ENCODE results near the gene GALNT9. TPM values are rescaled to one million over a fixed set of nuclear protein-coding genes. Genes with fewer than 3 reads are reported as not detected.

The GALNT9 gene
- total RNA-seq, 2 donors from 2014 or later = 4.0 to 10.8 TPM

GRCh38 chr12:132276827-132277373 lies 52.5 kb downstream of the GALNT9 start:
- no peaks in the 10 kb centered on the region for H3K4me1 ChIP-seq
- H3K27ac ChIP-seq = no peak overlapping the region
- H3K36me3 ChIP-seq = no peaks in the 10 kb centered on the region
- H3K27me3 ChIP-seq = no peaks in the 10 kb centered on the region
- TF ChIP-seq, protein P1, sequence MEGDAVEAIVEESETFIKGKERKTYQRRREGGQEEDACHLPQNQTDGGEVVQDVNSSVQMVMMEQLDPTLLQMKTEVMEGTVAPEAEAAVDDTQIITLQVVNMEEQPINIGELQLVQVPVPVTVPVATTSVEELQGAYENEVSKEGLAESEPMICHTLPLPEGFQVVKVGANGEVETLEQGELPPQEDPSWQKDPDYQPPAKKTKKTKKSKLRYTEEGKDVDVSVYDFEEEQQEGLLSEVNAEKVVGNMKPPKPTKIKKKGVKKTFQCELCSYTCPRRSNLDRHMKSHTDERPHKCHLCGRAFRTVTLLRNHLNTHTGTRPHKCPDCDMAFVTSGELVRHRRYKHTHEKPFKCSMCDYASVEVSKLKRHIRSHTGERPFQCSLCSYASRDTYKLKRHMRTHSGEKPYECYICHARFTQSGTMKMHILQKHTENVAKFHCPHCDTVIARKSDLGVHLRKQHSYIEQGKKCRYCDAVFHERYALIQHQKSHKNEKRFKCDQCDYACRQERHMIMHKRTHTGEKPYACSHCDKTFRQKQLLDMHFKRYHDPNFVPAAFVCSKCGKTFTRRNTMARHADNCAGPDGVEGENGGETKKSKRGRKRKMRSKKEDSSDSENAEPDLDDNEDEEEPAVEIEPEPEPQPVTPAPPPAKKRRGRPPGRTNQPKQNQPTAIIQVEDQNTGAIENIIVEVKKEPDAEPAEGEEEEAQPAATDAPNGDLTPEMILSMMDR (IDR thresholded peaks at IDR 0.05) = no peak
- DNase-seq (ENCODE audit: low spot score) = no peak
- H3K9me3 ChIP-seq = no peaks in the 10 kb centered on the region
- H3K4me3 ChIP-seq = no peak overlapping the region

DNA sequence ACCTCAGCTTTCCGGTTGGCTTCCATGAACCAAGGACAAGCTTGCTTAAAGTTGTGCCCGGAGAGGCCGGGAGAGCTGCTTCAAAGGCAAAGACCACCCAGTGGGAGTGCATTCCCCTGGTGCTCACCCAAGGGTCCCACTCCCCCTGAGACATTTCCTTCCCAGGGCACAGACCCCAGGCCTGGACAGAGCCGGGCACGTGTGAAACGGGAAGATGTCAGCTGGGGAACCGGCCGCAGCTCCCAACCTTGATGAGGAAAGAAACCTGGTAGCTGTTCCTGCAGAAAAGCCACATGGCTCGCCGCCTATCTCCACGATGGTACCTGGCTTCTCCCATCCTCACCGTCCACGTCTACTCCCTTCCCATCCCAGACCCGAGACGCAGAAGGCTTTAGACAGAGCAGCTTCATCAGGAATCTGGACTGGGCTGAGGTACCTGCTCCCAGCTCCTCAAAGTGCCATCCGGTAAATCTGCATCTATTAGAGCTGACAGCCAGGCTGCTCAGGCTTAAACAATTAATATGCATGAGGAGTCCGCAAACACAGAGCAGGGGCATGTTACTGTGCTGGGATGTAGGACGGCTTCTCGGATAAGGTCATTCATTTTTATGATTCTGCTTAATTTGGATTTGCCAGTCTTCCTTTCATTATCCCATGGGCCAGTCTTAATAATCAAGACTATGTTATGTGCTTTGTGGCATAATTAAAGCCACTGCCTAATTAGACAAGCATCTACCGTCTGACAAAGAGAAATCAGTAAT lies 53.1 kb downstream of the GALNT9 start:
- Histone ChIP-seq H3K9me3 (no peaks in the 10 kb centered on the region), H3K27ac (no peak overlapping the region), H3K27me3 (no peaks in the 10 kb centered on the region), H3K36me3 (no peaks in the 10 kb centered on the region), H3K4me3 (no peak overlapping the region), H3K4me1 (no peaks in the 10 kb centered on the region)
- no peak for DNase-seq (ENCODE audit: low spot score)
- TF ChIP-seq, protein P1 (IDR thresholded peaks at IDR 0.05) = no peak

GRCh38 chr12:132275631-132276030 lies 53.8 kb downstream of the GALNT9 start:
- Histone ChIP-seq H3K36me3 (no peaks in the 10 kb centered on the region), H3K27me3 (no peaks in the 10 kb centered on the region), H3K4me3 (no peak overlapping the region), H3K9me3 (no peaks in the 10 kb centered on the region), H3K27ac (no peak overlapping the region), H3K4me1 (no peaks in the 10 kb centered on the region)
- DNase-seq (ENCODE audit: low spot score) = no peak
- TF ChIP-seq, protein P1 (IDR thresholded peaks at IDR 0.05) = no peak

GRCh38 chr12:132275110-132275531 lies 54.3 kb downstream of the GALNT9 start:
- H3K4me3 ChIP-seq = no peak overlapping the region
- no peak overlapping the region for H3K27ac ChIP-seq
- H3K27me3 ChIP-seq = no peaks in the 10 kb centered on the region
- H3K36me3 ChIP-seq = no peaks in the 10 kb centered on the region
- H3K9me3 ChIP-seq = no peaks in the 10 kb centered on the region
- TF ChIP-seq, protein P1 (IDR thresholded peaks at IDR 0.05) = no peak
- no peak for DNase-seq (ENCODE audit: low spot score)
- H3K4me1 ChIP-seq = no peaks in the 10 kb centered on the region

- no peak for DNase-seq (ENCODE audit: low spot score)
- no peaks in the 10 kb centered on the region for H3K4me1 ChIP-seq
- H3K9me3 ChIP-seq = no peaks in the 10 kb centered on the region
- no peak overlapping the region for H3K27ac ChIP-seq
- no peaks in the 10 kb centered on the region for H3K36me3 ChIP-seq
- TF ChIP-seq, protein P1 (IDR thresholded peaks at IDR 0.05) = no peak
- H3K4me3 ChIP-seq = no peak overlapping the region
- no peaks in the 10 kb centered on the region for H3K27me3 ChIP-seq
Observed at GRCh38 chr12:132273992-132274334, 55.4 kb downstream of the GALNT9 start.
